HL-60 (cell line): ENCODE measurements around the gene EFNA1.

ENCODE experiments used
- DNase-seq, 2 experiments: peaks; one replicate each; pipeline ENCODE4 v3.0.0-alpha.2; 2010 to 2020; ENCODE audit warnings: low read depth in 1 of 2, low spot score in 1 of 2
- H3K27ac ChIP-seq: fragments of 250-450 bp; sonication (Bioruptor Pico); replicated peaks from 2 replicates; pipeline ENCODE4 v1.5.1; 2020; ENCODE audit warnings: mild to moderate bottlenecking, moderate library complexity
- H3K27me3 ChIP-seq: fragments of 250-450 bp; sonication (Bioruptor Pico); 2 replicates; pipeline ENCODE4 v1.5.1; 2021; ENCODE audit warnings: mild to moderate bottlenecking, moderate library complexity; ENCODE audit not compliant: insufficient read depth, poor library complexity, severe bottlenecking
- H3K4me3 ChIP-seq: replicated peaks from 2 replicates; pipeline ENCODE4 v1.5.1; 2011; ENCODE audit warnings: mild to moderate bottlenecking, control low read depth, low read length; ENCODE audit not compliant: insufficient read depth
- GABPA ChIP-seq: IDR thresholded peaks from 2 replicates; pipeline ENCODE4 v1.6.1; 2012; ENCODE audit warnings: low read depth
- POLR2AphosphoS5 ChIP-seq: IDR thresholded peaks from 2 replicates; pipeline ENCODE4 v1.6.1; 2012; ENCODE audit warnings: low read depth
- SPI1 ChIP-seq: IDR thresholded peaks from 2 replicates; pipeline ENCODE4 v1.6.1; 2012; ENCODE audit warnings: low read depth, mild to moderate bottlenecking, borderline replicate concordance
- TF ChIP-seq, protein P1 (sequence below): IDR thresholded peaks from 2 replicates; pipeline ENCODE4 v1.6.1; 2012; ENCODE audit warnings: low read depth; ENCODE audit not compliant: insufficient replicate concordance
- TF ChIP-seq, protein P2 (sequence below): IDR thresholded peaks from one replicate; pipeline ENCODE4 v1.5.1; 2011; ENCODE audit warnings: low read length, control low read depth, inconsistent platforms; ENCODE audit not compliant: insufficient read depth

The EFNA1 gene

GRCh38 chr1:155169541-155169940, 41.9 kb downstream of the EFNA1 start:
- no peak overlapping the region for H3K4me3 ChIP-seq
- H3K27me3 ChIP-seq = no peaks in the 10 kb centered on the region
- H3K27ac ChIP-seq = no peak overlapping the region
- no peak for DNase-seq
- TF ChIP-seq, protein P1, sequence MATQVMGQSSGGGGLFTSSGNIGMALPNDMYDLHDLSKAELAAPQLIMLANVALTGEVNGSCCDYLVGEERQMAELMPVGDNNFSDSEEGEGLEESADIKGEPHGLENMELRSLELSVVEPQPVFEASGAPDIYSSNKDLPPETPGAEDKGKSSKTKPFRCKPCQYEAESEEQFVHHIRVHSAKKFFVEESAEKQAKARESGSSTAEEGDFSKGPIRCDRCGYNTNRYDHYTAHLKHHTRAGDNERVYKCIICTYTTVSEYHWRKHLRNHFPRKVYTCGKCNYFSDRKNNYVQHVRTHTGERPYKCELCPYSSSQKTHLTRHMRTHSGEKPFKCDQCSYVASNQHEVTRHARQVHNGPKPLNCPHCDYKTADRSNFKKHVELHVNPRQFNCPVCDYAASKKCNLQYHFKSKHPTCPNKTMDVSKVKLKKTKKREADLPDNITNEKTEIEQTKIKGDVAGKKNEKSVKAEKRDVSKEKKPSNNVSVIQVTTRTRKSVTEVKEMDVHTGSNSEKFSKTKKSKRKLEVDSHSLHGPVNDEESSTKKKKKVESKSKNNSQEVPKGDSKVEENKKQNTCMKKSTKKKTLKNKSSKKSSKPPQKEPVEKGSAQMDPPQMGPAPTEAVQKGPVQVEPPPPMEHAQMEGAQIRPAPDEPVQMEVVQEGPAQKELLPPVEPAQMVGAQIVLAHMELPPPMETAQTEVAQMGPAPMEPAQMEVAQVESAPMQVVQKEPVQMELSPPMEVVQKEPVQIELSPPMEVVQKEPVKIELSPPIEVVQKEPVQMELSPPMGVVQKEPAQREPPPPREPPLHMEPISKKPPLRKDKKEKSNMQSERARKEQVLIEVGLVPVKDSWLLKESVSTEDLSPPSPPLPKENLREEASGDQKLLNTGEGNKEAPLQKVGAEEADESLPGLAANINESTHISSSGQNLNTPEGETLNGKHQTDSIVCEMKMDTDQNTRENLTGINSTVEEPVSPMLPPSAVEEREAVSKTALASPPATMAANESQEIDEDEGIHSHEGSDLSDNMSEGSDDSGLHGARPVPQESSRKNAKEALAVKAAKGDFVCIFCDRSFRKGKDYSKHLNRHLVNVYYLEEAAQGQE = no peak
- no peak for TF ChIP-seq GABPA
- no peak for TF ChIP-seq SPI1
- no peak for TF ChIP-seq POLR2AphosphoS5
- TF ChIP-seq, protein P2, sequence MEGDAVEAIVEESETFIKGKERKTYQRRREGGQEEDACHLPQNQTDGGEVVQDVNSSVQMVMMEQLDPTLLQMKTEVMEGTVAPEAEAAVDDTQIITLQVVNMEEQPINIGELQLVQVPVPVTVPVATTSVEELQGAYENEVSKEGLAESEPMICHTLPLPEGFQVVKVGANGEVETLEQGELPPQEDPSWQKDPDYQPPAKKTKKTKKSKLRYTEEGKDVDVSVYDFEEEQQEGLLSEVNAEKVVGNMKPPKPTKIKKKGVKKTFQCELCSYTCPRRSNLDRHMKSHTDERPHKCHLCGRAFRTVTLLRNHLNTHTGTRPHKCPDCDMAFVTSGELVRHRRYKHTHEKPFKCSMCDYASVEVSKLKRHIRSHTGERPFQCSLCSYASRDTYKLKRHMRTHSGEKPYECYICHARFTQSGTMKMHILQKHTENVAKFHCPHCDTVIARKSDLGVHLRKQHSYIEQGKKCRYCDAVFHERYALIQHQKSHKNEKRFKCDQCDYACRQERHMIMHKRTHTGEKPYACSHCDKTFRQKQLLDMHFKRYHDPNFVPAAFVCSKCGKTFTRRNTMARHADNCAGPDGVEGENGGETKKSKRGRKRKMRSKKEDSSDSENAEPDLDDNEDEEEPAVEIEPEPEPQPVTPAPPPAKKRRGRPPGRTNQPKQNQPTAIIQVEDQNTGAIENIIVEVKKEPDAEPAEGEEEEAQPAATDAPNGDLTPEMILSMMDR = no peak

DNA sequence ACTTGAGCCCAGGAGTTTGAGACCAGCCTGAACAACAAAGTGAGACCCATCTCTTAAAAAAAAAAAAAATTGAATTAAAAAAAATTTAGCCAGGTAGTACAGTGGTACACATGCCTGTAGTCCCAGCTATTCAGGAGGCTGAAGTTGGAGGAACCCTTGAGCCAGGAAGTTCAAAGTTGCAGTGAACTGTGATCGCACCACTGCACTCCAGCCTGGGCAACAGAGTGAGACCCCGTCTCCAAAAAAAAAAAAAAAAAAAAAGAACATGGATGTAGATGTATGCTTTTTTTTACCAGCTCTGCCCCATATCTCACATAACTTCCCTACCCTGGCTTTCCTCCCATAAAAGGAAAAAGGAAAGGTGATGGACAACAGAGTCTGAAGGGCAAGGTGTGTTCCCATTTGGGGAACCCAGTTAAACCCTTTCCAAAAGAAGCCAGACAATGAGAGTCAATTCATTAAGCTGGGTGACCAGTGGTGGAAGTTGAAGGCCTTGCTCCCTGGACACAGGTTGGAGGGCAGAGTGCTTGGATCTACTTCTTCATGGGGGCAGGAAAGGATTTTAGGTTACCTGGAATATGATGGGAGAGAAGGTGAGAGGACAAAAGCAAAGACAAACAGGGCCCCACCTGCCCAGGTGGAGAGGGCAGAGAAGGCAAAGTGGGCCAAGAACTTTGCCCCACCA, 42.6 kb downstream of the EFNA1 start:
- H3K27me3 ChIP-seq = no peaks in the 10 kb centered on the region
- H3K27ac ChIP-seq = no peak overlapping the region
- no peak for DNase-seq
- no peak overlapping the region for H3K4me3 ChIP-seq
- TF ChIP-seq, protein P1 = no peak
- TF ChIP-seq GABPA (no peak), POLR2AphosphoS5 (no peak), SPI1 (no peak)
- TF ChIP-seq, protein P2 = no peak

GRCh38 chr1:155170806-155171205, 43.1 kb downstream of the EFNA1 start:
- no peak for DNase-seq
- Histone ChIP-seq H3K27me3 (no peaks in the 10 kb centered on the region), H3K4me3 (no peak overlapping the region), H3K27ac (no peak overlapping the region)
- TF ChIP-seq, protein P2 = no peak
- TF ChIP-seq, protein P1 = no peak
- TF ChIP-seq GABPA (no peak), SPI1 (no peak), POLR2AphosphoS5 (no peak)
